Measurements from ENCODE around the gene HIGD1A. TPM values are rescaled to one million over a fixed set of nuclear protein-coding genes. Genes with fewer than 3 reads are reported as not detected.

The HIGD1A gene
- total and polyA plus RNA-seq, 8 donors = 14.6 to 56.6 (median 29.0) TPM

GRCh38 chr3:42756681-42757213 is 47.5 kb downstream of the HIGD1A start:
- H3K27me3 ChIP-seq = no peaks in the 10 kb centered on the region
- 94% methylated on average over 6 of the region's 6 CpGs for WGBS, 2 donors
- intact Hi-C loops (cut with DNase I) = no loop called here
- no peak for ATAC-seq
- no peaks in the 10 kb centered on the region for H3K36me3 ChIP-seq
- no peak overlapping the region for H3K4me3 ChIP-seq
- TF ChIP-seq CTCF (IDR thresholded peaks at IDR 0.05) = no peak
- H3K4me1 ChIP-seq = no peaks in the 10 kb centered on the region
- no peak for FAIRE-seq
- no peak overlapping the region for H3K27ac ChIP-seq
- no peaks in the 10 kb centered on the region for H3K9me3 ChIP-seq
- no peak for DNase-seq

- DNase-seq (no peak), FAIRE-seq (no peak), ATAC-seq (peak in 3 of 4 donors; percentile 29 to 56 (median 43))
- H3K36me3 ChIP-seq = no peaks in the 10 kb centered on the region
- TF ChIP-seq CTCF (IDR thresholded peaks at IDR 0.05) = no peak
- no peak overlapping the region for H3K27ac ChIP-seq
- intact Hi-C loops (cut with DNase I) = no loop called here
- 74 to 83% methylated on average over 5 of the region's 5 CpGs for WGBS, 2 donors
- H3K4me3 ChIP-seq = no peak overlapping the region
- H3K4me1 ChIP-seq = no peaks in the 10 kb centered on the region
- no peaks in the 10 kb centered on the region for H3K27me3 ChIP-seq
- no peaks in the 10 kb centered on the region for H3K9me3 ChIP-seq
These were observed 48.4 kb downstream of the HIGD1A start for GRCh38 chr3:42755681-42756578.

- no peaks in the 10 kb centered on the region for H3K4me1 ChIP-seq
- no peak for TF ChIP-seq CTCF (IDR thresholded peaks at IDR 0.05)
- H3K27me3 ChIP-seq = no peaks in the 10 kb centered on the region
- ATAC-seq = no peak
- DNase-seq = no peak
- FAIRE-seq = no peak
- H3K36me3 ChIP-seq = no peaks in the 10 kb centered on the region
- H3K9me3 ChIP-seq = no peaks in the 10 kb centered on the region
- no peak overlapping the region for H3K4me3 ChIP-seq
- intact Hi-C loops (cut with DNase I) = no loop called here
- H3K27ac ChIP-seq = no peak overlapping the region
- 90 to 96% methylated on average over 3 of the region's 3 CpGs for WGBS, 2 donors
These were observed 50.5 kb downstream of the HIGD1A start for GRCh38 chr3:42753757-42754156.

GRCh38 chr3:42752961-42753360 is 51.3 kb downstream of the HIGD1A start:
- intact Hi-C loops (cut with DNase I) = no loop called here
- Histone ChIP-seq H3K9me3 (no peaks in the 10 kb centered on the region), H3K27ac (no peak overlapping the region), H3K36me3 (no peaks in the 10 kb centered on the region), H3K4me1 (no peaks in the 10 kb centered on the region), H3K4me3 (no peak overlapping the region), H3K27me3 (no peaks in the 10 kb centered on the region)
- no peak for FAIRE-seq
- DNase-seq = no peak
- no peak for TF ChIP-seq CTCF (IDR thresholded peaks at IDR 0.05)
- no peak for ATAC-seq
- WGBS, 2 donors = 71 to 73% methylated on average over 4 of the region's 4 CpGs

- DNase-seq (no peak), FAIRE-seq (no peak), ATAC-seq (no peak)
- TF ChIP-seq CTCF (IDR thresholded peaks at IDR 0.05) = no peak
- Histone ChIP-seq H3K4me3 (no peak overlapping the region), H3K36me3 (no peaks in the 10 kb centered on the region), H3K9me3 (no peaks in the 10 kb centered on the region), H3K27ac (no peak overlapping the region), H3K27me3 (no peaks in the 10 kb centered on the region), H3K4me1 (no peaks in the 10 kb centered on the region)
- intact Hi-C loops (cut with DNase I) = no loop called here
- 94 to 97% methylated on average over 9 of the region's 9 CpGs for WGBS, 2 donors
These were observed 51.8 kb downstream of the HIGD1A start for GRCh38 chr3:42752441-42752840.
